NCI-H345 treated with DMSO at 0.1 percent for 48 hours (cell line): ENCODE results near the gene MCTP1.
"Not testable (repeated sequence)": the region's sequence is repeated elsewhere in the genome, so short reads cannot be mapped to it uniquely, and the experiment has no call there.

ENCODE experiments used
- DNase-seq: peaks from one replicate; lab custom pipeline; 2025; ENCODE audit not compliant: unreplicated experiment; lab: John Stamatoyannopoulos, UW

MCTP1 gene

DNA sequence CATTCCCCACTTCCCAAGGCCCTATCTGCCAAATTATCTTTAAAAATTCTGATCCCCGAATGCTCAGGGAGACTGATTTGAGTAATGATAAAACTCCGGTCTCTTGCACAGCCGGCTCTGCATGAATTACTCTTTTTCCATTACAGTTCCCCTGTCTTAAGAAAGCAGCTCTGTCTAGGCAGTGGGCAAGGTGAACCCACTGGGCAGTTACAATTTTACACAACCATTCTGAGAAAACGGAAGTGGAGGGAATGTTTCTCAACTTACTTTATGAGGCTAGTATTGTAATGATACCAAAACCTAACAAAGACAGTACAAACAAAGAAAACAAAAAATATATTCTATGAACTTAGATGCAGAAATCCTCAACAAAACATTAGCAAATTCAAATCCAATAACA is 100.0 kb downstream of the MCTP1 start:
- no peak for DNase-seq

DNA sequence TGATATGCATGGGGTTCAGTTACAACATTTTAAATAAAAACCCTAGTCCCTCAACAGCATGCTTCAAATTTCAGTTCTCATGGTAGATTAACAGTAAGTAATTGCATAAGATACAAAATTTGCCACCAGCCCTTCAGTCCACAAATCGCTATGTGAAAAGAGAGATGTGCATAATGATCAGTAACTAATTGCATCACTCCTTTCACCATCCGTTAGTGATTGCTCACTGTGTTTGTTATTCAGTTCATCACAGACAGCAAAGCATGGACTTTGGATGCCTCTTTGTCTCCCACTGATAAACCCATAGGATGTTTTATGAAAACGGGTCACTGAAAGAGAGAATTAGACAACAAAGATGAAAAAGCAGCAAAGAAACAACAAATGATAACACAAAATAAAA is 103.2 kb downstream of the MCTP1 start:
- DNase-seq, result no peak

DNA sequence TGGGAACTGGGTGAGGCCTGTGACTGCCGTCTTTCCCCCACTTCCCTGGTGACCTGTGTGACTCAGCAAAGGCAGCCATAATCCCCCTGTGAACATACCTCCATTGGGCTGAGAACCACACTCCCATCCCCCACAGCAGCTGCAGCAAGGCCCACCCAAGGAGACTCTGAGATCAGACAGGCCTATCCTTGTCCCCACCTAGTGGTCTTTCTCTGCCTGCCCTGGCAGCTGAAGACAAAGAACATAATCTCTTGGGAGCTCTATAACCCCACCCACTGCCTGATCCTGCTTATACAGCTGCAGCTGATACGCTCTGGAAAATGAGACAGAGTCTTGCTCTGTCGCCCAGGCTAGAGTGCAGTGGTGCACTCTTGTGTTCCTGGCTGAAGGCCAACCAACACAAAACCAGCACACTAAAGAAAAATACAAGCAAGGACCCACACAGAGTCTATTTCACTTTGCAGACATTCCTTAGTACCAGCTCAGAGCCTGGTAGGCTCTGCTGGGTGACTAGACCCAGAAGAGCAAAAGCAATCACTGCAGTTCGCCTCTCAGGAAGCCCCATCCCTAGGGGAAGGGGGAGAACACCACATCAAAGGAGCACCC is 106.7 kb downstream of the MCTP1 start:
- DNase-seq, result no peak

DNA sequence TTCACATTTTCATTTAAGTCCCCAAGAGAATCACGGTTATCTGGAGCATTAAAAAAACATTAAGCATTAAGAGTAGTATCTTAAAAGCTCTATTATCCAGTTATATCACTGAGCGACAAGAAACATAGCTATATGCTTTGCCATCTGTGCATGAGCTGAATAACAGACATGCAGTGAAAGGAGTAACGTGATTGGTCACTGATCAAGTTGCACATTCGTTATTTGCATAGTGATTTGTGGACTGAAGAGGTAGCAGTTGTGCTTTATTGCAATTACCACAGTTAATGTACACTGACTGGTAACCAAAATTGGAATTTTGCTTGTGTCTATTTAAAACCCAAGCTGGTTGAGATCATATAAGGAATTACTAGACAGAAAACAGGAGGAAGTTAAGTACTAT is 107.4 kb downstream of the MCTP1 start:
- no peak for DNase-seq

DNA sequence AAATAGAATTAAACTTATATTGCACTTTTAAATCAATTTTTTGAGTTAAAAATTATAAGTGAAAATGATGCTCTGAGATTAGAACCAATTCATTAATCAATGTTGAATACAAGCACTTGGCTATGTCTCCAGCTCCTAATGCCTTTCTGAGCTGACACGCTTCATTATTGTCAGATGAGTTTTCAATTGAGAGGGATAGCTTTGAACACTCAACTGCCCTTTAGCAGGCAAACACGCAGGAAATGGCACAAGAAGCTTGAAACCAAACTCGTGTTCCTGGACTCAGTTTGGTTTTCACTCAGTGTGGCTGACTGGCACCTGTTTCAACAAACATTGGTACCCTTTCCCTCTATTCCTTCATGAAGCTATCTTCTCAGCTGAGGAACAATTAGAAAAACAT is 109.8 kb downstream of the MCTP1 start:
- no peak for DNase-seq

DNA sequence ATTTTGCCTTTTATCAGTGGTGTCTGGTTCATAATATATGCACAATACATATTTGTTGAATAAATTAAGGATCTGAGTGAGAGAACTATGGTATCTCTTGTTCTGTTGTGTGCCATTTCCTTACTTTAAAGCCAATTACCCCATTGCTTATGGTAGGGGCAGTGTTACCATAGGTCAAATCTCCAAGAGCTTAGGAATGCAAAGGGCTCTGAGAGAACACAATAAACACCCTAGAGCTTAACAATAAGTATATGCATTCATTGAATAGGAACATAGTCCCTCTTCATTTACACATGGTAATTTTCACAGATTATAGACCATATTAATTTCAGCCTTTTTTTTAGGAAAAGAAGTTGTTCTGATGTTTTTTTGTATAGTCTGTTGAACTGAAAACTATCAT is 112.2 kb downstream of the MCTP1 start:
- no peak for DNase-seq

DNA sequence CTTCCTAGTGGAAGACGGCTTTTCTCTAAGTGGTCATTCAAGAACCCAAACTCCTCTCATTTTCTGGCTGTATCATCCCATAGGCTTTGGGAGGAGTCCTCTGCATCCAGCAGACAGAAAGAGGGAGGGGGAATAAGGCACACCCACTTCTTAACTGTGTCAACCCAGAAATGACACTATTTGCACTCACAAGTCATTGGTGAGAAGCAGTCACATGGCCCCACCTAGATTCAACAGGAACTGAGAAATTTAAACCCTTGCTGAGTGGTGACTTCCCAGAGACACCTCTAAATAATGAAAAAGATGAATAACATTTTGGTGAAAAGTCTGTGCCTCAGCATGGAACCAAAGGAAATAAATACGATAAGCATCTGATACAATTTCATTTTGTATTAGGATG is 120.0 kb downstream of the MCTP1 start:
- DNase-seq, result no peak

DNA sequence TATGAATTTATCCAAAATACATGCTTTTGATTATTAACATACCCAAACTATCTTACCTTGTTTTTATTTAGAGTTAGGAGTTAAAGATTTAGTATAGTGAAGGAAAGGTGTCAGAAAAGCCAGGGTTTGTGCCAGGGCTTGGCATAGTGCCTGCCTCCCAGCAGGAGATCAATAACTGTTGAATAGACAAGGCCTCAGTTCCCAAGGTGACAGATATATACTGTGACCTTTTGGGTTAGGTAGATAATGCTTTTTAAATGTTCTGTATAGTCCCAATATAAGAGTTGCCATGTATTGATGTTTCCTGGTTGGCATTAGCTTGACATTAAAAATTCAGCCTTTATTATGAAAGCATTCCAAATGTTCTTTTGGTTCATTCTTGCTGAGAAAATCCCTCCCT is 121.8 kb downstream of the MCTP1 start:
- peak; percentile 64 for DNase-seq

DNA sequence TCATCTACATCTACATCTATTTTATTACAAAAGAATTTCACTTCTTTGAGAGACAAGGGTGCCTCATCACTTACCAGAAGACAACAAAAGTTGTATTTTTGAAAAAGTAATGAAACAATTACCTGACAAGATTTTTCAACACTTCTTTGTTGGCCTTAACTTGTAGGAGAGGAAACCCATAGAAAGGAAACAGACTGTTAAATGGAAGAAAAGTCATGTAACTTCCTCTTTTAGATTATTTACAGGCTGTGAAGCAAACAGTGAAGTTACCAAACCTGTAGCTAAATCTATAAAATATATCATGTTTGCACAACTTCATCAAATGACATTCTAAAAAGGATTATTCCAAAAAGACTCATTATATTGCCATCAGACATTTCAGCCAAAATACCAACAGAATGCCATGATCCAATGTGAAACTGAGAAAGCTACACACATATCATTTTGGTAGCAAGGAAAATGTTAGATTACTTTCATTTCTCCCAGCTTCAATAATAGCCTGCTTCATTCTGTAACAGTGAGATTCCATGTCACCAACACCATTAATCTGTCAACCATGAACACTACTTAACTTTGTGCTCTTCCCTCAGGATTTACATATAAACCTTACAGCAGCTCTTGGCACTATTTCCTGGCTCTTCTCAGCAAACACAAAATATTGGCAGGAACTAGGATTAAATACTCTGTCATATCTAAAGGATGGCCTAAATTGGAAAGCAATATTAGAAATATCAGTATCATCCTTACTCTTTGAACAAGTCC is 122.5 kb downstream of the MCTP1 start:
- DNase-seq, result peak; percentile 11

DNA sequence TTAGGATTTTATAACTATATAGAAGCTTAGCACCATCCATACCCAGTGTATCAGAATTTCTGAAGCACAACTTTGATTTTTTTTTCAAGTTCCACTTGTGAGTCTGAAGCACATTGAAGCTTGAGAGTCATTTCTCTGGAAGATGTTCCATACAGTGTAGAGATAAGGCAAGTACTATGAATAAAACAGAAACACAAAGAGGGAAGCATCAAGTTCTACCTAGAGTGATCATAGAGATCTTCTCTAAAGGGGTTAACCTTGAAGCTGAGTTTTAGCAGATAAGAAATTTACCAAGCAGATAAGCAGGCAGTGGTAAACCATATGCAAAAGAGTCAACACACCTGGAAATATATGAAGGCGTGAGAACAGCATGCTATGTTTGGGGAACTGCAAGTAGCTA is 125.3 kb downstream of the MCTP1 start:
- DNase-seq, result no peak

DNA sequence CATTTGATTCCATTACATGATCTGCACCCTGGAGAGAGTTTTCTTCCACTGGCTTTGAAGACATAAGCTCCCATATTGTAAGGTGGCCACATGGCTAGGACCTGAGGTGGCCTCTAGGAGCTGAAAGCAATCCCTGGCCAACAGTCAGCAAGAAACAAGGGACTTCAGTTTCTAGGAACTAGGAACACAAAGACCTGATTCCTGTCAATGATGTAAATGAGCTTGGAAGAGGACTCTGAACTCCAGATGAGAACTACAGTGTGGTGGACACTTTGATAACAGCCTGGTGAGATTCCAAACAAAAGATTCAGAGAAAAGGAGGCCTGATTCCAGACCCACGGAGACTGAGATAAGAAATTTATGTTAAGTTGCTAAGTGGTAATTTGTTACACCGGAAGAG is 129.0 kb downstream of the MCTP1 start:
- DNase-seq, result no peak

DNA sequence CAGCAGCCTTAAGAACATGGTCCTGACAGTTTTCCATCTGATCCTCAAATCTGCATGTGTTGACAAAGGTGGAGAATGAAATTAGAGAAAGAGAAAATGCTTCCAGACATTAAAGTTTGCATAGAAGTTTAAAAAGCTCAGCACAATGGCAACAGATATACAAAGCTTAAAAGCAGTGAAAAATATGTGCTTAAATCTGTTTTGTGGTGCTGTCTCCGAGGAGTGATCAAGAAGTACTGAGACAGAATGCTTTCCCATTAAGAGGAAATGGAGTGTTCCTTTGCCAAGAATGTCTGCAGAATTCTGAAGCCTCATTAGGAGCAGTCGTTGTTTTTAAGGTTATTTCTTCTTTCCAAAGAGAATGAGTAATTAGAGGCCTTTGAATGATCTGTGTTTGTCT is 131.4 kb downstream of the MCTP1 start:
- no peak for DNase-seq

DNA sequence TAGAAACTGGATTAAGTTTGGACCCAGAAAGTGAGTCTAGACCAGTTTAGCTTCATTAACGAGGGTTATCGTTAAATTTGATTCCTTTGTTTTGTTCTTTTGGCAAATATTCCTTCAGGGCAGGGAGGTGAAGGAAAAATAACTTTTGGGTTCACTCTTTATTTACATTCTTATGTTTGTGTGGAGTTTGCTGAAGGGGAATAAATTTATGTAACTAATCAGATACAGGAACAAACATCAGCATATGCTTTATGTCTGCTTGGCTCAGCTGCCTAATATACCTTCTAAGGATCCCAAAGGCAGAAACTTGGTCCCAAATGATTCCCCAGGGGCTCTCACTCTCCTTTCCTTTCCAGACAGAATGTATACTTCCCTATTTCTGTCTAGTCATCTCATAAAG is 132.4 kb downstream of the MCTP1 start:
- DNase-seq, result no peak

DNA sequence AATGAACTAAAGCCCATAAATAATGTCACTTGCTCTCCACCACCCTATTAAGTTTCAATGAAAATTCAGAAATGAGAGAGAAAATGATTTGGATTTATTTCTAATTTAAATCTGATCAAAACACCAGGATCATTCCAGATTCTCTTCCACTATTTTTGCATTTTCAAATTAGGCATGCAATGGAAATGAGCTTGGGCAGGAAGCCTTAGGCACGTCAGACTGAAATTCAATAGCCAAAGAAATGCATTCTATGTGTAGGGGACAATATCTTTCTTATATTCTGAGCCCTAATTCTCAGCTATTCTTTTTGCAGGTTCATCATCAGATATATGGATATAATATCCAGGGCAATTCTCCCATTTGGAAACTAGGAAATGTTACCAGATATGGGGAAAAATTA is 132.8 kb downstream of the MCTP1 start:
- no peak for DNase-seq

DNA sequence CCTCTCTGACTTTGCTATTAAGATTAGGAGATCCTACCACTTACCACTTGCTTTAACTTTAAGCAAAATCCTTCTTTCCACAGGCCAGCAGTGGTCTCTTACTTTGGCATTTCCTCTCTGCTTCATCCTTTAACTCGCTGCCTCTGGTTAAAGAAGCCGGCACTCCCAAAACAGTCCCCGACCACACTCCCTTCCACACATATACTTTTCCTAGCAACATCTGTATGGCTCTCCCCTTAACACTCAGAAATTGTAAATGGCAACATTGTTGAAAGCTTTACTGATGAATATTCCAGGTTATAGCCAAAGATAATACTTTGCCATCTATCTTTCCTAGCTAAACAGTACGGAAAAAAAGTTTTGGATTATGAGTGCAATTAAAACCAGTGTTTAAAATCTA is 133.2 kb downstream of the MCTP1 start:
- DNase-seq, result no peak

DNA sequence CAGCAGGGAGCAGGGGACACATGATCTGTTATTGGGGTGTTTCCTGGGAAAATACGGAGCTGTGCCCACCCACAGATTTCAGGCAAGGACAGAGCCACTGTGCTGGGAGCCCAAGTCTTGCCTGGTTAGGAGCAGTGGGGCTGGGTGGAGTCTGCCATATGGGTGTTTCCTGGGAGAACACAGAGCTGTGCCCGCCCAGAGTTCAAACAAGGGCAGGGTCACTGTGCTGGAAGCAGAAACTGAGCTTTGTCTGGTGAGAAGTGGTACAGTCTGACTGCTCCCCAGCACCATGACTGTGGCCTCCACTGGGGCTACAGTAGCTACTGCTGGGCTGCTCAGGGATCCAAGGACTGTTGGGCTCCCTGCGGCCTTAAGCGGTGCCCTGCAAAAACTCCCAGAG is 135.5 kb downstream of the MCTP1 start:
- no peak for DNase-seq

DNA sequence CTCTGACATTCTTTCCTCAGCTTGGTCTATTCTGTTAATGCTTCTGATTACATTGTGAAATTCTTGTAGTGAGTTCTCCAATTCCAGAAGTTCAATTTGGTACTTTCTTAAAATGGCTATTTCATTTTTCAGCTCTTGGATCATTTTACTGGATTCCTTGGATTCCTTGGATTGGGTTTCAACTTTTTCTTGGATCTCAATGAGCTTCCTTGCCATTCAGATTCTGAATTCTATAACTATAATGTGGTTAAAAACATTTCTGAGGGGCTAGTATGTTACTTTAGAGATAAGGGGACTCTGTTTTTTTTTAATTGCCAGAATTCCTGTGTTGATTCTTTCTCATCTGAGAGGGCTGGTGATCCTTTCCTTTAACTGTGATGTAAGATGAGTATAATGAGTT is 136.4 kb downstream of the MCTP1 start:
- DNase-seq, result no peak

DNA sequence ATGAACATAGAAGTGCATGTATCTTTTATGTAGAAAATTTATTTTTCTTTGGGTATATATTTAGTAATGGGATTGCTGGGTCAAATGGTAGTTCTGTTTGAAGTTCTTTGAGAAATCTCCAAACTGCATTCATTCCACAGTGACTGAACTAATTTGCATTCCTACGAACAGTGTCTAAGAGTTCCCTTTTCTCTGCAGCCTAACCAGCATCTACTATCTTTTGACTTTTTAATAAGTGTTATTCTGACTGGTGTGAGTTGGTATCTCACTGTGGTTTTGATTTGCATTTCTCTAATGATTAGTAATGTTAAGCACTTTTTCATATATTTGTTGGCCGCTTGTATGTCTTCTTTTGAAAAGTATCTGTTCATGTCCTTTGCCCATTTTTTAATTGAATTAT is 141.0 kb downstream of the MCTP1 start:
- not testable (repeated sequence) for DNase-seq

DNA sequence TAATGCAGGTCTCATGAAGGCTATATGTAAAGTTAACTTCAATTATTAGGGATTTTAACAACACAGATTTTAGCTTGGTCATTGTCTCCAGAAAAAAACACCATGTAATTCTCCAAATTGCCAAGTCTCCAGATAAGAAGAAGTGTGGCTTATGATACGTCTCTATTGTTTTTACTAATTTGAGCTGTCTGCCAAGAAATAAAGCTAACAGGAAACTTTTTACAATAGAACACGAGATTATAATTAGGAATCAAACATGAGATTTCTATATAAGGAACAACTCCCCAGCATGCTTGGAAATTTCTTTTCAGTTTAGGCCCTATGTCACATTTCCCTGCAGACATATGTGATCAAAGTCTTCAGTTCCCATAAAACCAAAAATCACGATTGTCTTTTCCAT is 142.7 kb downstream of the MCTP1 start:
- DNase-seq, result no peak

DNA sequence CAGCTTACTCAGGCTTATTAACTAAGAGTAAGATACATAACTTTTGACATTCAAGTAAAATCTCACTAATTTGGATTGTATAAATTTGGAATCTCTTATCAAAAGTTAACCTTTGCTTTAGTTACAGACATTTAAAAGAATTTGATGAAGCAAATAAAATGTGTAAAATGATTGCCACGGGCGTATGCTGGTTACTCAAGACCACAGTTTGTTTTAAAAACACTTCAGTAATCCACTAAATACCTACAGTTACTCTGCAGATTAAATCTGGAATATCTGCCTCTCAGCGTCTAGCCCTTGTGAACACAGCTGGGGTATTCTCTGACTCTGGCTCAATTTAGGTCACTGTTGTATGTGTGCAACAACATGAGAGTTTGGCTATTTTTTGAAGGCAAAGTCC is 143.8 kb downstream of the MCTP1 start:
- no peak for DNase-seq

DNA sequence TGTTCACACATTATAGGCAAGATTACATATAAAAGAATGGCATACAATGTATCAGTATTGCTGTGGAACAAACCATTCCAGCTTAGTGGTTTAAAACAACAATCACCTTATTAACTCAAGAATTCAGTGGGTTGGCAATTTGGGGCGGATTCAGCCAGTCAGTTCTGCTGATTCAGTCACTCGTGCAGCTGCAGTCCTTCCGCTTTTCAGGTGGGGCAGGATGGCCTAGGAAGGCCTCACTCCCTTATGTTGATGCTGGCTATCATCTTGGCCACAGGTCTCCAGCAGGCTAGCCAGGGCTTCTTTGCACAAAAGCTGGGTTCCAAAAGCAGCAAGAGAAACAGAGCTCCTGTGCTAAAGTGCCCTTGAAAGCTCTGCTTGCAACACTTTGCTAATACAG is 150.6 kb downstream of the MCTP1 start:
- DNase-seq, result no peak

DNA sequence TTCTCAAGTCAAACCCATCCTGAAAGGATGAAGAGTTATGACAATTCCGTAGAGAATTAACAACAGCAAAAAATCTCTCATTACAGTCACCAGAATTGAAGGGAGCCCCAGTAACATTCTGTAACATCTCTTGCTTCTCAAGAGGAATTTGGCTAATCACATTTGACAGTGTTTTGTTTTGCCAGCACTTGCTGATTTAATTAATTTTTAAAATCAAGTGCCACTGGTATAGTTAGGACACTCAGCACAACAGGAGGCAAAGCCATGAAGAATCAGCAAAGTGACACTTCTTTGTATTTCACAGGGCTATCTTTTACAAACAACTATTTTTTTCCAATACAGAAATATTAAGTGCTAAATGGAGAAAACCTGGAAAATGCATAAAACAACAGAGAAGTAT is 152.8 kb downstream of the MCTP1 start:
- no peak for DNase-seq

DNA sequence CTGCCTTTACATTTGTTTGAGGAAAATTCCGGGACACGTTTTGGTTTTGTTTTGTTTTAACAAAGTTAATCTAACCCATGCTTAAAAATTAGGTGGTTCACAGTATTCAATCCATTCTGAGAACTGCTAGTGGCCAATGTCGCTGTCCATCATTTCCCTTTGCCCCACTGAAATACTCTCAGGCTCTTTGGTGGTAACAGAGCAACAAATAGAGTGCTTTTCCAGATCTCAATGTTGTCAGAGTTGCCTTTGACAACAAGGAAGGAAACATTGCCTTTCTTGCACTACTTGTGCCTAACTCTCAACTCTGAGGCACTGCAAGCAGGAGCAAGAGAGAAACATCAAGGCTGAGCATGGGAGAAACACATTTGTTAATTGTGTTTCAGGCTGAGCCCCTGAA is 154.0 kb downstream of the MCTP1 start:
- DNase-seq, result no peak
